ENCODE results near the gene CNIH3.

Gene CNIH3

DNA sequence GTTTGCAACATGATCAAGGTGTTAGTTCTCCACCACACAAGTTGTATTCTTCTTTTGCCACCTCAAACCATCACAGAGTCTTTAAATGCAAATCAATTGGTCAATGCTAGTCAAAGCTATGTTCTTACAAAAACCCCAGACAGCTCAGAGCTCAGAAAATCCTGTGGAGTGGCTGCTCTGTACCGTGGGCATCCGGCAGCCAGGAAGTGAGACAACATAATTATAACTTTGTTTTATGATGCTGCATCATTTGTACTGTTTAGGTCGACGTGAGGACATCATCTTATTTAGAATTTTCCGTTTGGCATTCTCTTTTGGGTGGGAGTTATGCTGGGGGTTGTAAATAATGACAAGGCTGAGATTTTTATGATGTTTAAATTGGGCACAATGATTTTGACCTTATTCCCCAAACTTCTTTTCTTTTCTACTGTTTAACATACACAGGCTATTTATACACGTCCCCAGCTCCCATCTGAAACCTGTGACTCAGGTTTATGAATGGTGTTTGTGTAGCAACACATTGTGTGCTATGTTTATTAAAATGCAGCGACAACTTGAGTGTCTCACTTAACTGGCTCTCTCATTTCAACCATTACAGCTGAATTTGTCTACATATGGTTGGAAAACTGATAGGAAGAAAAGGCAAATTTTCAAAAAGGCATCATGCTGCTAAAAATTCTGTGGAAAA is 124.0 kb downstream of the CNIH3 start:
- no peak overlapping the region for H3K4me3 ChIP-seq (ENCODE audit: low read depth, low read length)
- TF ChIP-seq, protein P1, sequence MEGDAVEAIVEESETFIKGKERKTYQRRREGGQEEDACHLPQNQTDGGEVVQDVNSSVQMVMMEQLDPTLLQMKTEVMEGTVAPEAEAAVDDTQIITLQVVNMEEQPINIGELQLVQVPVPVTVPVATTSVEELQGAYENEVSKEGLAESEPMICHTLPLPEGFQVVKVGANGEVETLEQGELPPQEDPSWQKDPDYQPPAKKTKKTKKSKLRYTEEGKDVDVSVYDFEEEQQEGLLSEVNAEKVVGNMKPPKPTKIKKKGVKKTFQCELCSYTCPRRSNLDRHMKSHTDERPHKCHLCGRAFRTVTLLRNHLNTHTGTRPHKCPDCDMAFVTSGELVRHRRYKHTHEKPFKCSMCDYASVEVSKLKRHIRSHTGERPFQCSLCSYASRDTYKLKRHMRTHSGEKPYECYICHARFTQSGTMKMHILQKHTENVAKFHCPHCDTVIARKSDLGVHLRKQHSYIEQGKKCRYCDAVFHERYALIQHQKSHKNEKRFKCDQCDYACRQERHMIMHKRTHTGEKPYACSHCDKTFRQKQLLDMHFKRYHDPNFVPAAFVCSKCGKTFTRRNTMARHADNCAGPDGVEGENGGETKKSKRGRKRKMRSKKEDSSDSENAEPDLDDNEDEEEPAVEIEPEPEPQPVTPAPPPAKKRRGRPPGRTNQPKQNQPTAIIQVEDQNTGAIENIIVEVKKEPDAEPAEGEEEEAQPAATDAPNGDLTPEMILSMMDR (IDR thresholded peaks at IDR 0.05; ENCODE audit: low read depth, low read length): no peak
- in situ Hi-C loops (cut with HindIII; ENCODE audit: low sequenced_read_pairs): no loop called here
- no peak for DNase-seq (ENCODE audit: low read depth, low spot score)

DNA sequence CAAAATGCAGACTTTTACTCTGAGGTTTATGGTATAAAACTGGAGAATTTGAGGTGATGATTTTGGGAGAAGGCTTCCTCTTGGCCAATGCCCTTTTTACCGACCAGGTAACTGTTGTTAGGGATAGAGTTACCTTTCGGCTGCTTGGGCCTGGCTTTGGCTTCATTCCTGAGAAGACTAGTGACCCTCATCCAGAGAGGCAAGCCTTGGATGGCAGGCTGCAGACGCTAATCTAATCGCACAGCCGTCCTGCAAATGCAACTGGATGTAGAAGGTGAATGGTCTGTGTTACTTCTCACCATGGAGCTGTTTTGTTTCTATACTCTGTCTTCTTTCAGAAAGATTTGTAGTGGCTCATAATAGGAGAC is 124.6 kb downstream of the CNIH3 start:
- in situ Hi-C loops (cut with HindIII; ENCODE audit: low sequenced_read_pairs): no loop called here
- TF ChIP-seq, protein P1 (IDR thresholded peaks at IDR 0.05; ENCODE audit: low read depth, low read length): no peak

DNA sequence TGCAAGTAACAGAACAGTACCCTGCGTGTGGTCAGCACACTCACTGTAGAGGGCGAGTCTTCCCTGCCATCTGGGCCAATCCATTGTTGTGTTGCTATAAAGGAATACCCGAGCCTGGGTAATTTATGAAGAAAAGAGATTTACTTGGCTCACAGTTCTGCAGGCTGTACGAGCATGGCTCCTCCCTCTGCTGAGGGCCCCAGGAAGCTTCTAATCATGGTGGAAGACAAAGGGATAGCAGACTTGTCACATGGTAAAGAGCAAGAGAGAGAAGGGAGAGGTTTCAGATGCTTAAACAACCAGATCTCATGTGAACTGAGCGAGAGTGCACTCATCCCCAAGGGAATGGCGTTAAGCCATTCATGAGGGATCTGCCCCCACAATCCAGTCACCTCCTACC is 126.2 kb downstream of the CNIH3 start:
- no peak overlapping the region for H3K4me3 ChIP-seq (ENCODE audit: low read depth, low read length)
- TF ChIP-seq, protein P1 (IDR thresholded peaks at IDR 0.05; ENCODE audit: low read depth, low read length): no peak
- no peak for DNase-seq (ENCODE audit: low read depth, low spot score)
- in situ Hi-C loops (cut with HindIII; ENCODE audit: low sequenced_read_pairs): no loop called here

More for the DNA sequence above, 124.6 kb downstream of the CNIH3 start:
- H3K4me3 ChIP-seq (ENCODE audit: low read depth, low read length): no peak overlapping the region
- no peak for DNase-seq (ENCODE audit: low read depth, low spot score)

DNA sequence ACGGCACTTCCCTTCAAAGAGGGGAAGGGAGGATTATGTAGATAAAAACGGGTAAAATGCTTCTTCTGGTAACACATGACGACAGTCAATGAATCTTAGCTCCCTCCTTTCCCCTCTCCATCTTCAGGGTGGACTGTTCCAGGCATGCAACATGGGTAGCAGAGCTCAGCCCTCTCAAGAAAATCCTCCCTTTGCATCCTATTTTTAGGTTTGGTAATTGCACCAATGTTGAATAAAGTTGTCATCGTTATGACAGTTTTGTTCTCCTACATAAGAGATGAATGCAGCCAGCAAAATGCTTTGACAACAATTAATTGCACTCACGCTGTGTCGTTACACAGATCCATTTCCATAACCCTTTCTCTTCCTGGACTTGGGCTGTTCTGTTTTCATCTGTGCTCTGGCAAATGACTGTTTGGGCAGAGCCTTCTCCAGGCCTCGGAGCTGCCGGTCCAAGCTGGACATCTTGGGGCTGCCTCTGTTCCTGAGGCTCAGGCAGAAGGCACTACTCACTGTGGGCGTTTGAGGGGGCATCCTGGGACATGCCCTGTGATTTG is 127.6 kb downstream of the CNIH3 start:
- TF ChIP-seq, protein P1 (IDR thresholded peaks at IDR 0.05; ENCODE audit: low read depth, low read length): no peak
- no peak overlapping the region for H3K4me3 ChIP-seq (ENCODE audit: low read depth, low read length)
- in situ Hi-C loops (cut with HindIII; ENCODE audit: low sequenced_read_pairs): no loop called here
- DNase-seq (ENCODE audit: low read depth, low spot score): no peak

DNA sequence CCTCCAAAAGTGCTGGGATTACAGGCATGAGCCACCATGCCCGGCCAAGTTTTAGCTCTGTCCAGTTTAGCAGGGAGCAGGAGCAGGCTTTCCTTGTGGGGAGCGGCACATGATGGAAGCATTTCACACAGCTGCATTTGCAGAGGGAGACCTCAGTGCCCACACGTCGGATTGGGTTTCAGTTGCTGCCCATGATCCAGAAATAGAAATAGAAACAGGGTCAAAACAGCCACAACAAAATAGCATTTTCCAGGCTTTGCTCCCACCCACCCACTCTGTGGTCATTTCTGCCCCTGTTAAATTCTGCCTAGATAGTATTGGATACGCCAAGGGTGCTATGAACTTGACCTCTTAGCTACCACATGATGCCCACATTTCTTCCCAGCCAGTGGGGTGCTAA is 128.4 kb downstream of the CNIH3 start:
- in situ Hi-C loops (cut with HindIII; ENCODE audit: low sequenced_read_pairs): no loop called here
- H3K4me3 ChIP-seq (ENCODE audit: low read depth, low read length): no peak overlapping the region
- TF ChIP-seq, protein P1 (IDR thresholded peaks at IDR 0.05; ENCODE audit: low read depth, low read length): no peak
- DNase-seq (ENCODE audit: low read depth, low spot score): no peak

DNA sequence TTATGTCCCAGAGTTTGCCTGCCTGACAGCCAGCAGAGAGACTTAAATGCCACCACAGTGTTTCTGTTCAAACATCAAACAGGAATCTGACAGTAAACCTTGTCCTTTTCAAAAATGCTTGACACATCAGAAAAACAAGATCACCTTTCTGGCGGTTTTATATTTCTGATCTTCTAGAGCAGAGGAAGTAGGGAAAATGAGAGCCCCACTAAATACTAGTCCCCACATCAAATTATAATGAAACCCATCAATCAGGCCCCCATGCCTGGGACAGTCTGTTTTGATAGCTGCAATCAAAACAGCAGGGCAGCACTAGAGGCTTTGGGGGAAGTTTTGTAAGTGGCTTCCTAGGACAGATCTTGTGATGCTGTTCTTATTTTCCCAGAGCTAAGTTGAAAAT is 129.3 kb downstream of the CNIH3 start:
- no peak for DNase-seq (ENCODE audit: low read depth, low spot score)
- in situ Hi-C loops (cut with HindIII; ENCODE audit: low sequenced_read_pairs): no loop called here
- H3K4me3 ChIP-seq (ENCODE audit: low read depth, low read length): no peak overlapping the region
- TF ChIP-seq, protein P1 (IDR thresholded peaks at IDR 0.05; ENCODE audit: low read depth, low read length): no peak

All from astrocyte of the spinal cord (primary cell).